Glutamatergic neuron (in vitro differentiated cells): ENCODE data around the gene TFIP11. TPM values are rescaled to one million over a fixed set of nuclear protein-coding genes. Genes with fewer than 3 reads are reported as not detected.

Source experiments
- DNase-seq: peaks from one replicate; pipeline ENCODE4 v3.0.0; 2022
- H3K27ac Mint-ChIP-seq: one replicate; pipeline ENCODE4 v1.8.0; 2020; ENCODE audit warnings: mild to moderate bottlenecking, mixed read lengths, inconsistent platforms; ENCODE audit not compliant: unreplicated experiment
- H3K27me3 Mint-ChIP-seq: one replicate; pipeline ENCODE4 v1.8.0; 2020; ENCODE audit warnings: mild to moderate bottlenecking, moderate library complexity, mixed read lengths, inconsistent platforms; ENCODE audit not compliant: unreplicated experiment
- H3K36me3 Mint-ChIP-seq: one replicate; pipeline ENCODE4 v1.8.0; 2020; ENCODE audit warnings: mild to moderate bottlenecking, mixed read lengths, inconsistent platforms; ENCODE audit not compliant: unreplicated experiment
- H3K4me1 Mint-ChIP-seq: one replicate; pipeline ENCODE4 v1.8.0; 2020; ENCODE audit warnings: mild to moderate bottlenecking, low read depth, mixed read lengths, inconsistent platforms; ENCODE audit not compliant: unreplicated experiment
- H3K4me3 Mint-ChIP-seq: one replicate; pipeline ENCODE4 v1.8.0; 2020; ENCODE audit warnings: mild to moderate bottlenecking, mixed read lengths, inconsistent platforms; ENCODE audit not compliant: unreplicated experiment
- H3K9me3 Mint-ChIP-seq: one replicate; pipeline ENCODE4 v1.8.0; 2020; ENCODE audit warnings: mild to moderate bottlenecking, moderate library complexity, mixed read lengths, inconsistent platforms; ENCODE audit not compliant: unreplicated experiment
- CTCF ChIP-seq: fragments of 200-600 bp; sonication (generic); IDR thresholded peaks from one replicate; pipeline ENCODE4 v1.5.0; 2021; ENCODE audit not compliant: partially characterized antibody, unreplicated experiment
- total RNA-seq: library from RNA; stranded (reverse); fragmentation: NEBNext Ultra II Directional; extraction: Animal tissue kit (Norgen Biotek cat#: 25700); gene quantifications from one replicate; pipeline ENCODE4 v1.2.1, GENCODE V29; 2021; ENCODE audit not compliant: unreplicated experiment

TFIP11 gene
- total RNA-seq, 1 donor from 2014 or later: 39.9 TPM

DNA sequence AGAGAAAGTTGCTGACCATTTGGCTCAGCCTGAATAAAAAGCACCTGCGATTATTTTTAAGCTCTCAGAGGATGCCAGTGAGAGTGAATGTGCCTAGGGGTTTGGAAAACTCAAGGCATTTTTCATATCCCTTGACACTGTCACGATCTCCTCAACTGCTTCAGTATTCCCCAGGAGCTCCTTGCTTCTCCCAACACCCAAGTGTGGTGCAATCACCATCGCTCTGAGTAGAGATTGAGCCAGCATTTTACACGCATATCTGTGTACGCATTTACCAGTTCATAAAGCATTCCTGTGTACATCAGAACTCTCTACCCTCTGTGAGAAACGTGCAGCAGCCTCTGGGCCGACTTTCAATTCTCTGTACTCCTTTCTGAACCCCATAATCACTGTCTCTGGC, 27.3 kb downstream of the TFIP11 start:
- H3K36me3 Mint-ChIP-seq: no peaks in the 10 kb centered on the region
- peak overlapping the region; percentile 92 for H3K4me3 Mint-ChIP-seq
- peaks cover 3% of the 10 kb centered on the region for H3K9me3 Mint-ChIP-seq
- no peak for DNase-seq
- H3K27ac Mint-ChIP-seq: no peak overlapping the region
- H3K27me3 Mint-ChIP-seq: peaks cover 3% of the 10 kb centered on the region
- peaks cover 19% of the 10 kb centered on the region for H3K4me1 Mint-ChIP-seq
- TF ChIP-seq CTCF: no peak

- Mint-ChIP-seq H3K36me3 (no peaks in the 10 kb centered on the region), H3K4me1 (peaks cover 25% of the 10 kb centered on the region), H3K27ac (peak overlapping the region; percentile 86), H3K9me3 (peaks cover 3% of the 10 kb centered on the region), H3K27me3 (peaks cover 3% of the 10 kb centered on the region), H3K4me3 (peak overlapping the region; percentile 92)
- no peak for DNase-seq
- TF ChIP-seq CTCF: no peak
Measured at GRCh38 chr22:26484360-26484706, 27.9 kb downstream of the TFIP11 start.

GRCh38 chr22:26483439-26484359, 28.6 kb downstream of the TFIP11 start, which contains the start of the genes HPS4 and SRRD:
Gene HPS4, minus strand, starts transcription at chr22:26483783. Its CDS starts 2,021 bp downstream, at chr22:26481762.
Gene SRRD, plus strand, starts transcription at chr22:26483877. Its CDS starts 14 bp downstream, at chr22:26483891.
- Mint-ChIP-seq H3K27me3 (peaks cover 3% of the 10 kb centered on the region), H3K4me1 (peaks cover 32% of the 10 kb centered on the region), H3K27ac (peak within 1 kb of the TSS; percentile 98), H3K4me3 (peak within 1 kb of the TSS; percentile 98), H3K36me3 (no peaks in the 10 kb centered on the region), H3K9me3 (peaks cover 3% of the 10 kb centered on the region)
- no peak for TF ChIP-seq CTCF
- DNase-seq: peak; percentile 94

- peak overlapping the region; percentile 98 for H3K4me3 Mint-ChIP-seq
- H3K27me3 Mint-ChIP-seq: peaks cover 3% of the 10 kb centered on the region
- peak overlapping the region; percentile 98 for H3K27ac Mint-ChIP-seq
- no peaks in the 10 kb centered on the region for H3K36me3 Mint-ChIP-seq
- H3K4me1 Mint-ChIP-seq: peaks cover 32% of the 10 kb centered on the region
- H3K9me3 Mint-ChIP-seq: peaks cover 3% of the 10 kb centered on the region
- no peak for TF ChIP-seq CTCF
- DNase-seq: no peak
Measured at GRCh38 chr22:26483043-26483438, 29.2 kb downstream of the TFIP11 start.

GRCh38 chr22:26482161-26482560, 30.1 kb downstream of the TFIP11 start:
- Mint-ChIP-seq H3K36me3 (no peaks in the 10 kb centered on the region), H3K9me3 (peaks cover 3% of the 10 kb centered on the region), H3K4me1 (peaks cover 36% of the 10 kb centered on the region), H3K4me3 (peak overlapping the region; percentile 98), H3K27me3 (peaks cover 2% of the 10 kb centered on the region), H3K27ac (no peak overlapping the region)
- TF ChIP-seq CTCF: no peak
- DNase-seq: no peak
